ENCODE data around the gene MYLK4. TPM values are rescaled to one million over a fixed set of nuclear protein-coding genes. Genes with fewer than 3 reads are reported as not detected.

MYLK4 gene
- total and polyA plus RNA-seq, 2 of the 13 experiments (the other 11 are each of a cell fraction or from before 2014, with no cell fraction given): 0.26 to 0.29 TPM

- TF ChIP-seq ZBED4 (CRISPR knock-in tag; IDR thresholded peaks at IDR 0.05; ENCODE audit: borderline replicate concordance): peak; percentile 55; the same call in 1 of the 2 replicates
- TF ChIP-seq SPEN (CRISPR knock-in tag; IDR thresholded peaks at IDR 0.05; ENCODE audit: low read depth): peak; percentile 98
- TF ChIP-seq MAF1 (CRISPR knock-in tag; IDR thresholded peaks at IDR 0.05; ENCODE audit: borderline replicate concordance): no peak
- TF ChIP-seq KAT8 (CRISPR knock-in tag; IDR thresholded peaks at IDR 0.05): peak; percentile 70; the same call in 1 of the 2 replicates
- TF ChIP-seq GMEB2 (CRISPR knock-in tag; IDR thresholded peaks at IDR 0.05; ENCODE audit: low read depth): peak; percentile 89
- TF ChIP-seq ZFP90 (CRISPR knock-in tag; IDR thresholded peaks at IDR 0.05; ENCODE audit: borderline replicate concordance): peak; percentile 68; the same call in 1 of the 2 replicates
- no peak for TF ChIP-seq ZFP36 (IDR thresholded peaks at IDR 0.05; ENCODE audit: borderline replicate concordance, low read depth, low read length, partially characterized antibody)
- TF ChIP-seq AGO1 (IDR thresholded peaks at IDR 0.05; ENCODE audit: low read depth, low read length, poor library complexity, severe bottlenecking): peak; percentile 64
- TF ChIP-seq KLF15 (CRISPR knock-in tag; IDR thresholded peaks at IDR 0.05; ENCODE audit: borderline replicate concordance): no peak; the same call in 1 of the 2 replicates
- no peak for TF ChIP-seq SMARCE1 (IDR thresholded peaks at IDR 0.05; ENCODE audit: borderline replicate concordance)
- no peak; the same call in 1 of the 2 replicates for TF ChIP-seq AHDC1 (CRISPR knock-in tag; IDR thresholded peaks at IDR 0.05; ENCODE audit: borderline replicate concordance)
- TF ChIP-seq CSRNP2 (CRISPR knock-in tag; conservative IDR thresholded peaks at IDR 0.05; ENCODE audit: low read depth): peak; percentile 49; the same call in 1 of the 2 replicates
Measured at GRCh38 chr6:2765166-2765895, 14.6 kb upstream of the MYLK4 start, which contains the start of gene WRNIP1 (continued).

Measured in HepG2 (cell line).